Activated CD4-positive, alpha-beta T cell treated with anti-CD3 and anti-CD28 coated beads, Interleukin-2, amount 10 ng/mL, durations not matched to agents 7 days and 5 days (primary cell): ENCODE data around the gene SOHLH1. TPM values are rescaled to one million over a fixed set of nuclear protein-coding genes. Genes with fewer than 3 reads are reported as not detected.

Source experiments
- CTCF ChIA-PET: fragments of 350-600 bp; sonication (Branson Sonifier 250); formaldehyde crosslinking; loops from one replicate; lab custom pipeline; 2021; ENCODE audit warnings: antibody characterized with exemption; lab: Charles Lee
- POLR2A ChIA-PET: fragments of 350-600 bp; sonication (Branson Sonifier 250); formaldehyde crosslinking; loops from one replicate; lab custom pipeline; 2021; ENCODE audit warnings: antibody characterized with exemption; lab: Charles Lee
- DNase-seq: peaks from one replicate; pipeline ENCODE4 v3.0.0-alpha.2; 2020
- H3K27ac Mint-ChIP-seq: one replicate; pipeline ENCODE4 v1.8.0; 2021; ENCODE audit warnings: mild to moderate bottlenecking, moderate library complexity, mixed read lengths
- H3K27me3 Mint-ChIP-seq: one replicate; pipeline ENCODE4 v1.8.0; 2021; ENCODE audit warnings: mixed read lengths
- H3K36me3 Mint-ChIP-seq: one replicate; pipeline ENCODE4 v1.8.0; 2021; ENCODE audit warnings: low read depth, mixed read lengths
- H3K4me1 Mint-ChIP-seq: one replicate; pipeline ENCODE4 v1.8.0; 2021; ENCODE audit warnings: mixed read lengths
- H3K4me3 Mint-ChIP-seq: one replicate; pipeline ENCODE4 v1.8.0; 2021; ENCODE audit warnings: mild to moderate bottlenecking, moderate library complexity, mixed read lengths
- H3K9me3 Mint-ChIP-seq: one replicate; pipeline ENCODE4 v1.8.0; 2021; ENCODE audit warnings: mixed read lengths
- total RNA-seq, 2 experiments: library from RNA; stranded (reverse); gene quantifications; one replicate each; pipeline ENCODE4 v1.2.3, GENCODE V29; 2021

Gene SOHLH1
- total RNA-seq, 2 experiments from 2014 or later: not detected

- ChIA-PET CTCF (no interaction called here), POLR2A (no interaction called here)
- Mint-ChIP-seq H3K27me3 (peaks cover 3% of the 10 kb centered on the region), H3K9me3 (peaks cover 44% of the 10 kb centered on the region), H3K4me1 (no peaks in the 10 kb centered on the region), H3K4me3 (no peak overlapping the region), H3K36me3 (no peaks in the 10 kb centered on the region), H3K27ac (no peak overlapping the region)
- DNase-seq: no peak
Observed at GRCh38 chr9:135644631-135645218, 54.6 kb downstream of the SOHLH1 start.

Other genes starting within 250 kb of the SOHLH1 start
- under 1 TPM; 0.52 to 0.67 TPM for gene PPP1R26, start 219.7 kb downstream of the SOHLH1 start, total RNA-seq
- 10 to 100 TPM; 28.0 to 31.2 TPM for gene MRPS2, start 198.8 kb downstream of the SOHLH1 start, total RNA-seq
- not detected for gene LCN1, start 178.0 kb downstream of the SOHLH1 start, total RNA-seq
- gene OBP2A, start 153.4 kb downstream of the SOHLH1 start, total RNA-seq: not detected
- not detected for gene PAEP, start 137.7 kb downstream of the SOHLH1 start, total RNA-seq
- gene GLT6D1, start 59.9 kb downstream of the SOHLH1 start, total RNA-seq: not detected
- not detected for gene LCN9, start 36.2 kb downstream of the SOHLH1 start, total RNA-seq
- gene KCNT1, start 2.7 kb upstream of the SOHLH1 start, total RNA-seq: under 1 TPM in 1 of 2 experiments, not detected in 1; 0.08 TPM
- 10 to 100 TPM; 20.4 to 22.7 TPM for gene CAMSAP1, start 208.1 kb upstream of the SOHLH1 start, total RNA-seq